Ascending aorta (tissue), 2 donors: ENCODE results near the gene TNIP2. TPM values are rescaled to one million over a fixed set of nuclear protein-coding genes. Genes with fewer than 3 reads are reported as not detected.
A peak's percentile ranks its signal among the peaks of the same experiment; 100 is the strongest.

Source experiments
- DNase-seq, 2 donors: peaks; one replicate each; pipeline ENCODE4 v3.0.0-alpha.2; 2019; ENCODE audit warnings: low spot score in 2 of 2
- H3K27ac ChIP-seq, 2 donors: fragments of 200-600 bp; sonication (generic); one replicate each; pipeline ENCODE4 v1.5.1; 2016 to 2017; ENCODE audit warnings: mild to moderate bottlenecking in 1 of 2
- H3K27me3 ChIP-seq: fragments of 200-600 bp; sonication (generic); one replicate; pipeline ENCODE4 v1.5.1; 2017
- H3K36me3 ChIP-seq, 2 donors: fragments of 200-600 bp; sonication (generic); one replicate each; pipeline ENCODE4 v1.5.1; 2016
- H3K4me1 ChIP-seq, 2 donors: fragments of 200-600 bp; sonication (generic); one replicate each; pipeline ENCODE4 v1.5.1; 2016 to 2017; ENCODE audit warnings: mild to moderate bottlenecking in 1 of 2
- H3K4me3 ChIP-seq, 2 donors: fragments of 200-600 bp; sonication (generic); one replicate each; pipeline ENCODE4 v1.5.1; 2016 to 2017; ENCODE audit warnings: mild to moderate bottlenecking in 1 of 2
- H3K9me3 ChIP-seq, 2 donors: fragments of 200-600 bp; sonication (generic); one replicate each; pipeline ENCODE4 v1.5.1; 2016
- intact Hi-C: fragments of 100-400 bp; cut with DNase I; formaldehyde crosslinking; loops from one replicate; pipeline ENCODE4 v1.15.1; 2023
- total RNA-seq: library from RNA; depleted of rRNA; stranded (reverse); fragments of >200 nt; gene quantifications from one replicate; pipeline ENCODE4 v1.1.0, GENCODE V29; 2016
- TF ChIP-seq, protein P1 (sequence below), 3 experiments: fragments of 200-600 bp in 2 of 3; fragments of 450-650 bp in 1 of 3; sonication (generic) in 2 of 3; IDR thresholded peaks; one replicate each; pipeline ENCODE4 v1.5.1; 2016 to 2019; ENCODE audit warnings: antibody characterized with exemption in 3 of 3, mild to moderate bottlenecking in 1 of 3, moderate library complexity in 1 of 3

The TNIP2 gene
- total RNA-seq, 1 donor from 2014 or later, result 65.6 TPM

DNA sequence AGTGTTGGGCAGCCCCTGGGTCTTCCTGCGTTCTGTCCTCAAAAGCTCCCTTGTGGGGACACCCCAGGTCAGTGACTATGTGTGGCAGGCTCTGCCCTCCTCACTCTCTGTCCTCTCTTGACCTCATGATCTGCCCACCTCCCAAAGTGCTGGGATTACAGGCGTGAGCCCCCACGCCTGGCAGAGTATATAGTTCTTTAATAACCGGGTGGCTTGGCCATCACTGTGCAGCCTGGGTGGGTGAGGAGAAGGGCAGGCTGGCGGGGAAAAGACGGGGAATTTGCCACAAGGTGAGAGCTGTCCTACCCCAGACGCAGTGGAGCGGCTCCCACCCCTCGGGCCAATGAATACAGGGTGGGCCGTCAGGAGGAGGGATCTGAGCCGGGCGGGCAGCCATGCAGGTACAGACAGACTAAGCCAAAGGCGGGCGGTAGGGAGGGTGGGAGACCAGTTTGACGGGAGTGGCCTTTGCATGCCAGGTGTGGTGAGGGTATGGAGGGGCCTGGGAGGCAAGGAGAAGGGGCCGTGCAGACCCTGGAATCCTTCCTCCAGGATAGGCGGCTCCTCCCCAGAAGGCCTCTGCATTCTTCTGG lies 39.3 kb upstream of the TNIP2 start:
- Histone ChIP-seq H3K27ac (peak overlapping the region; percentile 15 to 26), H3K9me3 (no peaks in the 10 kb centered on the region), H3K4me1 (peaks cover 16 to 20% of the 10 kb centered on the region in 2 donors), H3K4me3 (no peak overlapping the region), H3K27me3 (no peaks in the 10 kb centered on the region), H3K36me3 (no peaks in the 10 kb centered on the region)
- TF ChIP-seq, protein P1, sequence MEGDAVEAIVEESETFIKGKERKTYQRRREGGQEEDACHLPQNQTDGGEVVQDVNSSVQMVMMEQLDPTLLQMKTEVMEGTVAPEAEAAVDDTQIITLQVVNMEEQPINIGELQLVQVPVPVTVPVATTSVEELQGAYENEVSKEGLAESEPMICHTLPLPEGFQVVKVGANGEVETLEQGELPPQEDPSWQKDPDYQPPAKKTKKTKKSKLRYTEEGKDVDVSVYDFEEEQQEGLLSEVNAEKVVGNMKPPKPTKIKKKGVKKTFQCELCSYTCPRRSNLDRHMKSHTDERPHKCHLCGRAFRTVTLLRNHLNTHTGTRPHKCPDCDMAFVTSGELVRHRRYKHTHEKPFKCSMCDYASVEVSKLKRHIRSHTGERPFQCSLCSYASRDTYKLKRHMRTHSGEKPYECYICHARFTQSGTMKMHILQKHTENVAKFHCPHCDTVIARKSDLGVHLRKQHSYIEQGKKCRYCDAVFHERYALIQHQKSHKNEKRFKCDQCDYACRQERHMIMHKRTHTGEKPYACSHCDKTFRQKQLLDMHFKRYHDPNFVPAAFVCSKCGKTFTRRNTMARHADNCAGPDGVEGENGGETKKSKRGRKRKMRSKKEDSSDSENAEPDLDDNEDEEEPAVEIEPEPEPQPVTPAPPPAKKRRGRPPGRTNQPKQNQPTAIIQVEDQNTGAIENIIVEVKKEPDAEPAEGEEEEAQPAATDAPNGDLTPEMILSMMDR (IDR thresholded peaks at IDR 0.05), result no peak
- peak in 1 of 2 donors; percentile 63 for DNase-seq
- intact Hi-C loops, result no loop called here

DNA sequence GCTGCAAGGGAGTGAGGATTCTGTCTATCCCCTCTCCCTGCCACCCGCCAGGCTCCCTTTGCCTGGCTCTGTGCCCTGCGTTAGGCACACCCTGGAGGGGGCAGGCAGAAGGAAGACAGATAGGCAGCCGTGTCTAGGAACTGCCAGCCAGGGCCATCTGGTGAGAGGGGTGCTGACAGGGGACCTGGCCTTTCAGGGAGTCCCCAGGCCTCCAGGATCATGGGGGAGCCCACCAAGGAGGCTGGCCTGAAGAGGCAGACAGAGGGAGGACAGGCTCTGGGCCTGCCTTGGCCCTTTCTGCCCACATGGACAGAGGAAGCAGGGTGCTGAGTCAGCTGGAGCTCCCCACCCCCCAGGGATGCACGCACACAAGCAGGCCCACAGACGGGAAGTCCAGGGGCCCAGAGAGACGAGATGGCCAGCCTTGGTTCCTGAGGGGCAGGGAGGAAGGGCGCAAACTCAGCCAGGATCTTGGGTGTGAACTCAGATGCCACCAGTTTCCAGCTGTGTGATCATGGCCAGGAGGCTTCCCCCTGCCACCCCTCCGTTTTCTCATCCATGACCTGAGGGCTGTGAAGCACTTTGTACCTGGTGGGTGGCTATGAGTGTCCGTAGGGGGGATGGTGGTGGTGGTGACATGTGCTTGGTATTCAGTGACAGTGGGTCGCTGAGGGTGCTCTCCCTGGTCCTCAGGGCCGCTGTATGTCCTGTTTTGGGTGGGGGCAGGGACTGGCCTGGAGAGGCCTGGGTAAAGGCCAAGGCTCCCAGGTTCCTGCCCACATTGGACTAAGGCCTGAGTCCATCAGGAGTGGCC lies 38.6 kb upstream of the TNIP2 start:
- Histone ChIP-seq H3K9me3 (no peaks in the 10 kb centered on the region), H3K4me1 (peaks cover 10 to 18% of the 10 kb centered on the region in 2 donors), H3K36me3 (no peaks in the 10 kb centered on the region), H3K27me3 (no peaks in the 10 kb centered on the region), H3K4me3 (peak overlapping the region in 1 of 2 donors; percentile 87), H3K27ac (peak overlapping the region; percentile 47 to 61)
- TF ChIP-seq, protein P1 (IDR thresholded peaks at IDR 0.05), result no peak
- peak; percentile 17 to 79 for DNase-seq
- intact Hi-C loops, result loop anchor here (5.0 kb wide), 1 partner anchor 48 kb away; the partner anchor contains the start of gene ADD1

DNA sequence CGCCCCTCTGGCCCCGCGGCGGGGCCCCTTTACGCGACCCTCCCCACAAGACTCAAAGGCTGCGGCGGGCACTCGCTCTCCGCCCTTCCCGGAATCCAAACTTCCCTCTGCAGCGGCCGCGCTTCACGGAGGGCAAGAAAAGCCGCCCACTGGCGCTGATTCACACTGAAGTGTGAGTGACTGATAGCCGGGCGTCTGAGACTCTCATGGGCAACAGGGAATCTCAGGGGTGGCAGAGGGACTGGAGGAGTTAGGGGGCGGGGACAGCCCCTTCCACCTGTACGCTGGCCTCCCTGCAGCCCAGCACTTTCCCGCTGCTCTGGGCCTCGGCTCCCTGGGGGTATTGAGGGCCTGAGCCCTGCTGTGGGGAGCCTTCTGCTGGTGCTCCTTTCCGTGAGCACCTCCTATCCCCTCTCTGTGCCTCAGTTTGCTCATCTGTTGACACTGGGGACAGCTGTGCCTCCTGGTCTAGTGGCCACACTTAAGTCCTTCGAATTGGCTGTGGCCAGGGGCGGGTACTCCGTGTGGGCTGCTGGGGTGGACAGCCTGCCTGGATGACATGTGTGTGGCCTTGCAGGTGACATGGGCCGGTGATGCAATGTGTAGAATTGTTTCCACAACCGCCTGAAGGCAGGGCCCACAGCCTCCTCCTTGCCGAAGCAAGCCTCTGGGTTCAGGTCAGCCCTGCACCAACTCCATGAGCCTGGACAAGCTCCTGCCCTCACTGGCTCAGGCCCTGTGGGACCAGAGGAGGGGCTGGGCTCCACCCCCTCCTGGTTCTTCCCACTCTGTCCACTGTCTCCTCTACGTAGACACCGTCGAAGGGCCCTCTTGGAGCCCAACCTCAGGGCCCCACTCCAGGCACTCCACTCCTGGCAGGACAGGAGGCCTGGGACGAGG lies 37.7 kb upstream of the TNIP2 start:
- H3K27ac ChIP-seq, result peak overlapping the region; percentile 47 to 61

GRCh38 chr4:2792711-2793585 lies 36.8 kb upstream of the TNIP2 start, which contains the start of gene SH3BP2:
SH3BP2 (plus strand) TSS chr4:2793085; CDS start chr4:2820618, 27,533 bp downstream.
- peak within 1 kb of the TSS; percentile 61 to 68 for H3K27ac ChIP-seq
- TF ChIP-seq, protein P1 (IDR thresholded peaks at IDR 0.05), result no peak
- peak in 1 of 2 donors; percentile 89 for DNase-seq

More for the DNA sequence above, 37.7 kb upstream of the TNIP2 start:
- TF ChIP-seq, protein P1 (IDR thresholded peaks at IDR 0.05), result no peak
- intact Hi-C loops, result loop anchor here (5.0 kb wide), 1 partner anchor 48 kb away; the partner anchor contains the start of gene ADD1
- H3K27me3 ChIP-seq, result no peaks in the 10 kb centered on the region
- H3K4me3 ChIP-seq, result peak overlapping the region; percentile 81 to 87
- peaks cover 10 to 18% of the 10 kb centered on the region in 2 donors for H3K4me1 ChIP-seq
- no peaks in the 10 kb centered on the region for H3K9me3 ChIP-seq
- DNase-seq, result peak; percentile 9 to 71
- H3K36me3 ChIP-seq, result no peaks in the 10 kb centered on the region

More at GRCh38 chr4:2792711-2793585, 36.8 kb upstream of the TNIP2 start, which contains the start of gene SH3BP2:
- Histone ChIP-seq H3K4me1 (peaks cover 16 to 25% of the 10 kb centered on the region in 2 donors), H3K27me3 (no peaks in the 10 kb centered on the region), H3K36me3 (no peaks in the 10 kb centered on the region), H3K4me3 (peak within 1 kb of the TSS; percentile 81 to 87), H3K9me3 (no peaks in the 10 kb centered on the region)
- intact Hi-C loops, result loop anchor here (5.0 kb wide), 1 partner anchor 49 kb away; the partner anchor contains the start of gene ADD1
